Naive thymus-derived CD4-positive, alpha-beta T cell (primary cell): Measurements from ENCODE around the gene NAMPT. TPM values are rescaled to one million over a fixed set of nuclear protein-coding genes. Genes with fewer than 3 reads are reported as not detected.
"Not testable (repeated sequence)": the region's sequence is repeated elsewhere in the genome, so short reads cannot be mapped to it uniquely, and the experiment has no call there.

Source experiments
- ATAC-seq: fragments of 150-1000 bp; cut with Tn5 transposase; 2 replicates; pipeline ENCODE4 v1.10.0; 2021; ENCODE audit warnings: mild to moderate bottlenecking, moderate library complexity
- CTCF ChIA-PET: fragments of 350-600 bp; sonication (Branson Sonifier 250); formaldehyde crosslinking; loops from one replicate; lab custom pipeline; 2021; ENCODE audit warnings: antibody characterized with exemption; lab: Charles Lee
- POLR2A ChIA-PET: fragments of 350-600 bp; sonication (Branson Sonifier 250); formaldehyde crosslinking; loops from one replicate; lab custom pipeline; 2021; ENCODE audit warnings: antibody characterized with exemption, inconsistent platforms; lab: Charles Lee
- DNase-seq, 9 donors: peaks; one replicate each; pipeline versions ENCODE4 v3.0.0 to v3.0.0-alpha.2; 2020 to 2022; ENCODE audit warnings: mixed read lengths in 1 of 9
- H3K27ac ChIP-seq: one replicate; pipeline ENCODE4 v1.7.0; 2013; ENCODE audit warnings: mild to moderate bottlenecking, low read depth, low read length, moderate library complexity
- H3K27me3 ChIP-seq, 2 donors: one replicate each; pipeline ENCODE4 v1.7.0; 2013; ENCODE audit warnings: low read length in 2 of 2, mild to moderate bottlenecking in 2 of 2, moderate library complexity in 2 of 2; ENCODE audit not compliant: control insufficient read depth in 2 of 2, insufficient read depth in 2 of 2
- H3K36me3 ChIP-seq, 3 experiments: 1 replicate in 2 of 3; 2 replicates in 1 of 3; pipeline ENCODE4 v1.7.0; 2013; ENCODE audit warnings: low read length in 3 of 3, mild to moderate bottlenecking in 3 of 3, moderate library complexity in 1 of 3; ENCODE audit not compliant: insufficient read depth in 3 of 3, control insufficient read depth in 2 of 3
- H3K4me1 ChIP-seq, 2 donors: one replicate each; pipeline ENCODE4 v1.7.0; 2013; ENCODE audit warnings: low read length in 2 of 2, mild to moderate bottlenecking in 2 of 2, moderate library complexity in 1 of 2; ENCODE audit not compliant: control insufficient read depth in 2 of 2, insufficient read depth in 2 of 2
- H3K4me3 ChIP-seq: 2 replicates; pipeline ENCODE4 v1.7.0; 2013; ENCODE audit warnings: mild to moderate bottlenecking, low read length
- H3K9me3 ChIP-seq, 3 experiments: 1 replicate in 2 of 3; 2 replicates in 1 of 3; pipeline ENCODE4 v1.7.0; 2013; ENCODE audit warnings: low read length in 3 of 3; ENCODE audit not compliant: control insufficient read depth in 2 of 3
- H3K27ac Mint-ChIP-seq, 9 donors: one replicate each; pipeline ENCODE4 v1.8.0; 2020 to 2022; ENCODE audit warnings: mixed read lengths in 9 of 9, mild to moderate bottlenecking in 8 of 9, moderate library complexity in 5 of 9, inconsistent platforms in 2 of 9
- H3K27me3 Mint-ChIP-seq, 5 donors: one replicate each; pipeline ENCODE4 v1.8.0; 2021 to 2022; ENCODE audit warnings: mixed read lengths in 5 of 5, mild to moderate bottlenecking in 1 of 5
- H3K36me3 Mint-ChIP-seq, 5 donors: one replicate each; pipeline ENCODE4 v1.8.0; 2020 to 2022; ENCODE audit warnings: mixed read lengths in 5 of 5, mild to moderate bottlenecking in 3 of 5, inconsistent platforms in 1 of 5
- H3K4me1 Mint-ChIP-seq, 7 donors: one replicate each; pipeline ENCODE4 v1.8.0; 2020 to 2022; ENCODE audit warnings: mixed read lengths in 7 of 7, mild to moderate bottlenecking in 3 of 7, inconsistent platforms in 1 of 7
- H3K4me3 Mint-ChIP-seq, 10 donors: one replicate each; pipeline ENCODE4 v1.8.0; 2020 to 2022; ENCODE audit warnings: mild to moderate bottlenecking in 10 of 10, mixed read lengths in 10 of 10, moderate library complexity in 6 of 10, inconsistent platforms in 2 of 10
- H3K9me3 Mint-ChIP-seq, 11 donors: one replicate each; pipeline ENCODE4 v1.8.0; 2020 to 2022; ENCODE audit warnings: mixed read lengths in 11 of 11, mild to moderate bottlenecking in 4 of 11, inconsistent platforms in 1 of 11, moderate library complexity in 1 of 11
- intact Hi-C, 2 donors: fragments of 100-400 bp; cut with micrococcal nuclease; formaldehyde crosslinking; loops; one replicate each; pipeline ENCODE4 v1.15.1; 2023
- polyA plus RNA-seq, 2 donors: library from polyadenylated mRNA; unstranded; fragments of 300-500 nt; fragmentation: Illumina TruSeq; gene quantifications; one replicate each; pipeline ENCODE4 v1.2.3, GENCODE V29; 2021
- total RNA-seq, 6 experiments: library from RNA in 5 of 6; stranded (reverse) in 5 of 6; gene quantifications; 1 replicate in 5 of 6; 2 replicates in 1 of 6; pipeline ENCODE4 v1.2.3 and lab custom pipeline; 2021 to 2026

Gene NAMPT
- total and polyA plus RNA-seq, 7 experiments from 2014 or later = 13.9 to 731 (median 25.0) TPM

- no peak overlapping the region for H3K27ac Mint-ChIP-seq
- no peak overlapping the region for H3K27ac ChIP-seq
- no peaks in the 10 kb centered on the region for H3K9me3 ChIP-seq
- ChIA-PET CTCF (no interaction called here), POLR2A (interaction anchor here (0.6 kb wide), 1 partner anchor 1879 kb away, joined by 4 read pairs; no protein-coding TSS in a partner anchor)
- H3K4me1 ChIP-seq = no peaks in the 10 kb centered on the region
- no peaks in the 10 kb centered on the region for H3K36me3 ChIP-seq
- H3K9me3 Mint-ChIP-seq = peaks cover 0 to 6% (median 0%) of the 10 kb centered on the region in 11 donors
- H3K36me3 Mint-ChIP-seq = peaks cover 0 to 1% (median 0%) of the 10 kb centered on the region in 5 donors
- no peak for DNase-seq
- no peak for ATAC-seq
- H3K4me3 ChIP-seq = no peak overlapping the region
- H3K27me3 Mint-ChIP-seq = peaks cover 0 to 15% (median 12%) of the 10 kb centered on the region in 5 donors
- intact Hi-C loops = no loop called here
- H3K27me3 ChIP-seq = no peaks in the 10 kb centered on the region
- peaks cover 0 to 3% (median 0%) of the 10 kb centered on the region in 7 donors for H3K4me1 Mint-ChIP-seq
- no peak overlapping the region for H3K4me3 Mint-ChIP-seq
Observed at GRCh38 chr7:106327538-106328481, 43.0 kb upstream of the NAMPT start.

DNA sequence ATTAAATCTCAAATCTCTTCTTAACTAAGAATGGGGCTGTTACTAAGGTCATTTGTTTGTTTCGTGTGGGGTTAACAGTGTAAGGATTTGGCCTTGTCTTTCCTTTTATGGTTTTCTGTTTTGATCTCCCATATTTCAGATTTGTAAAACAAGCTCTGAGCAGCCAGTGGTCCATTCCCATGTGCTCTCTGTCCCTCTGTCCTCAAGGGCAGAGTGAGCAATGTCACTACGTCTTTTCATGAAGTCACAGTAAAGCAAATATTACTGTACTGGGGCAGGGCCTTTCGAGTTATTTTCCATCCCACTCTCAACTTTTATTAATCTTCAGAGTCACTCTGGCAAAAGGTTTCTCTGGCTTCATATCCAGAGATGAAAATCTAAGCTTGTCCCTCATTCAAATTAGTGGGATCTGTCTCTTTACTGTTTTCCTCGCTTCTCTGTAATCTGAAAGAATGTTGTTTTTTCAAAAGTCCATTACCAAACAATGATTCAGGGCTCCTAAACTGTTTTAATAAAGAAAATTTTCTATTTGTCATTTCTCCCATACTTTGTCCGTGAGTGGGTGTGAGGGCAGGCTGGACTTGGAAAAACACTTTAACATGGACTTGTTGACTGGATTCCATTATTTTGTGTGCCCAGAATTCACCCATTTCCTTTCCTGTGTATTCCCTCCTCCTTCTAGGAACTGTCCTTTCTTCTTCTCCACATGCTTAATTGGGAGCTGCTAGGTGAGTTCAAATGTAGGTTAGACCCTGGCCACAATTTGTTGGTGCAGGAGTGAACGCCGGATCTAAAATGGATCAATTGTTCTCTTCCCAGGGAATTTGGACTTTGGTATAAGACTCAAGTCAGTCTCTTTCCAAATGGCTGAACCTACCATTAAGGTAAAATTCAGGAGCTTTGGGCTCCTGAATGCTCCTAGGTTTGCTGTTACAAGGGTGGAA is 42.1 kb upstream of the NAMPT start:
- Histone ChIP-seq H3K4me3 (no peak overlapping the region), H3K27me3 (no peaks in the 10 kb centered on the region), H3K27ac (no peak overlapping the region), H3K9me3 (no peaks in the 10 kb centered on the region), H3K4me1 (no peaks in the 10 kb centered on the region), H3K36me3 (no peaks in the 10 kb centered on the region)
- intact Hi-C loops = no loop called here
- ATAC-seq = no peak
- no peak for DNase-seq
- peaks cover 0 to 5% (median 0%) of the 10 kb centered on the region in 11 donors for H3K9me3 Mint-ChIP-seq
- no peak overlapping the region for H3K4me3 Mint-ChIP-seq
- peaks cover 0 to 18% (median 10%) of the 10 kb centered on the region in 5 donors for H3K27me3 Mint-ChIP-seq
- peaks cover 0 to 1% (median 0%) of the 10 kb centered on the region in 5 donors for H3K36me3 Mint-ChIP-seq
- H3K4me1 Mint-ChIP-seq = peaks cover 0 to 3% (median 0%) of the 10 kb centered on the region in 7 donors
- POLR2A ChIA-PET = no interaction called here
- peak overlapping the region in 1 of 9 donors; percentile 53 for H3K27ac Mint-ChIP-seq
- CTCF ChIA-PET = no interaction called here

- H3K4me3 ChIP-seq, H3K27ac ChIP-seq, H3K27me3 ChIP-seq, H3K9me3 ChIP-seq, H3K36me3 Mint-ChIP-seq, POLR2A ChIA-PET, CTCF ChIA-PET, DNase-seq, H3K4me1 ChIP-seq, H3K27ac Mint-ChIP-seq, H3K4me1 Mint-ChIP-seq, intact Hi-C loops, ATAC-seq, H3K36me3 ChIP-seq, H3K4me3 Mint-ChIP-seq: not testable (repeated sequence)
- H3K9me3 Mint-ChIP-seq = peaks cover 0 to 10% (median 0%) of the 10 kb centered on the region in 11 donors
- peaks cover 17 to 23% (median 20%) of the 10 kb centered on the region in 5 donors for H3K27me3 Mint-ChIP-seq
Observed at GRCh38 chr7:106324509-106324908, 39.7 kb upstream of the NAMPT start.

DNA sequence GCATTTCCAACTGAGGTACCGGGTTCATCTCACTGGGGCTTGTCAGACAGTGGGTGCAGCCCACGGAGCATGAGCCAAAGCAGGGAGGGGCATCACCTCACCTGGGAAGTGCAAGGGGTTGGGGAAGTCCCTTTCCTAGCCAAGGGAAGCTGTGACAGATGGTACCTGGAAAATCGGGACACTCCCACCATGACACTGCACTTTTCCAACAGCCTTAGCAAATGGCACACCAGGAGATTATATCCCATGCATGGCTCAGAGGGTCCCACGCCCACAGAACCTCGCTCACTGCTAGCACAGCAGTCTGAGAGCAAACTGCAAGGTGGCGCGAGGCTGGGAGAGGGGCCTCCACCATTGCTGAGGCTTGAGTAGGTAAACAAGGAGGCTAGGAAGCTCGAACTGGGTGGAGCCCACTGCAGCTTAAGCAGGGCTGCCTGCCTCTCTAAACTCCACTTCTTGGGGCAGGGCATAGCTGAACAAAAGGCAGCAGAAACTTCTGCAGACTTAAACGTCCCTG is 35.5 kb upstream of the NAMPT start:
- H3K27ac ChIP-seq, H3K9me3 ChIP-seq, H3K27me3 ChIP-seq, H3K4me1 ChIP-seq, H3K4me1 Mint-ChIP-seq, DNase-seq, intact Hi-C loops, H3K4me3 Mint-ChIP-seq, H3K36me3 Mint-ChIP-seq, CTCF ChIA-PET, H3K27ac Mint-ChIP-seq, H3K36me3 ChIP-seq, POLR2A ChIA-PET, H3K4me3 ChIP-seq, ATAC-seq: not testable (repeated sequence)
- Mint-ChIP-seq H3K27me3 (peaks cover 17 to 50% (median 36%) of the 10 kb centered on the region in 5 donors), H3K9me3 (peaks cover 0 to 12% (median 2%) of the 10 kb centered on the region in 11 donors)

- DNase-seq (no peak), ATAC-seq (no peak)
- no peak overlapping the region for H3K27ac ChIP-seq
- H3K9me3 Mint-ChIP-seq = peaks cover 0 to 13% (median 0%) of the 10 kb centered on the region in 11 donors
- H3K36me3 Mint-ChIP-seq = peaks cover 0 to 7% (median 0%) of the 10 kb centered on the region in 5 donors
- no peaks in the 10 kb centered on the region for H3K27me3 ChIP-seq
- ChIA-PET CTCF (no interaction called here), POLR2A (no interaction called here)
- peaks cover 17 to 54% (median 46%) of the 10 kb centered on the region in 5 donors for H3K27me3 Mint-ChIP-seq
- no peak overlapping the region for H3K27ac Mint-ChIP-seq
- no peaks in the 10 kb centered on the region for H3K36me3 ChIP-seq
- H3K4me3 Mint-ChIP-seq = no peak overlapping the region
- intact Hi-C loops = no loop called here
- H3K4me3 ChIP-seq = no peak overlapping the region
- H3K4me1 Mint-ChIP-seq = peaks cover 0 to 4% (median 0%) of the 10 kb centered on the region in 7 donors
- no peaks in the 10 kb centered on the region for H3K4me1 ChIP-seq
- no peaks in the 10 kb centered on the region for H3K9me3 ChIP-seq
Observed at GRCh38 chr7:106318482-106318881, 33.7 kb upstream of the NAMPT start.

DNA sequence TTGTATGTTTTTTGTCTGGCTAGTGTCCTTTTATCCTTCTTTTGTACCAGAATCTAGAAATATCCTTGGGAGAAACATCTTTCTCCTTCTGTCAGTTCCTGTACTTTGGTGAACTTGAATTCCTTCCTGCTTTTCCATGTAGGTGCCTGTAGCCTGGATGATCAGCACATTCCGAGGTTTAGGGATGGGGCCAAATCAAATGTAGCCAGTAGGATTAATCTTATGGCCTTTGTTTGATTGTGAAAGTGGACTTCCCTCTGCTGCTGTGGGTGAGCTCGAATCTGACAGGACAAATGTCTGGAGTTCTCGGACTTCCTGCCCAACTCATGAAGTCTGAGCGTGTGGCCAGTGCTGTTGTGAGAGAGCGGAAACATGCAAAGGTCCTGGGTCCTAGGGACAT is 33.2 kb upstream of the NAMPT start:
- Mint-ChIP-seq H3K4me3 (no peak overlapping the region), H3K27ac (no peak overlapping the region), H3K9me3 (peaks cover 0 to 13% (median 0%) of the 10 kb centered on the region in 11 donors), H3K4me1 (peaks cover 0 to 4% (median 0%) of the 10 kb centered on the region in 7 donors), H3K27me3 (peaks cover 17 to 54% (median 46%) of the 10 kb centered on the region in 5 donors), H3K36me3 (peaks cover 0 to 8% (median 0%) of the 10 kb centered on the region in 5 donors)
- POLR2A ChIA-PET = interaction anchor here (0.6 kb wide), 1 partner anchor 189 kb away, joined by 3 read pairs; no protein-coding TSS in a partner anchor
- Histone ChIP-seq H3K9me3 (no peaks in the 10 kb centered on the region), H3K4me1 (no peaks in the 10 kb centered on the region), H3K27ac (no peak overlapping the region), H3K4me3 (no peak overlapping the region), H3K36me3 (no peaks in the 10 kb centered on the region), H3K27me3 (no peaks in the 10 kb centered on the region)
- CTCF ChIA-PET = no interaction called here
- no peak for DNase-seq
- ATAC-seq = no peak
- intact Hi-C loops = no loop called here
